ENCODE data around the gene HSPB6.

The HSPB6 gene

GRCh38 chr19:35768082-35768421 lies 11.2 kb upstream of the HSPB6 start:
- no peak overlapping the region for H2AFZ ChIP-seq (ENCODE audit: low read depth, low read length)
- H3K27me3 ChIP-seq (ENCODE audit: insufficient read depth, low read length, poor library complexity) = no peaks in the 10 kb centered on the region
- TF ChIP-seq CTCF (IDR thresholded peaks at IDR 0.05; ENCODE audit: borderline replicate concordance, extremely low read depth, low read length, poor library complexity, severe bottlenecking) (no peak), EZH2 (IDR thresholded peaks at IDR 0.05; ENCODE audit: borderline replicate concordance, low read depth, low read length, severe bottlenecking) (no peak)
- H3K79me2 ChIP-seq (ENCODE audit: insufficient read depth, low read length) = no peaks in the 10 kb centered on the region
- no peak overlapping the region for H3K27ac ChIP-seq (ENCODE audit: low read length)
- no peak overlapping the region for H3K4me2 ChIP-seq (ENCODE audit: insufficient read depth, low read length)
- no peaks in the 10 kb centered on the region for H3K9me3 ChIP-seq (ENCODE audit: insufficient read depth, low read length, severe bottlenecking)
- H3K36me3 ChIP-seq (ENCODE audit: insufficient read depth, low read length) = peaks cover 51% of the 10 kb centered on the region
- no peak for DNase-seq
- ATAC-seq (ENCODE audit: insufficient read depth, low read depth) = no peak
- H3K4me3 ChIP-seq (ENCODE audit: low read depth in 1 of 2, low read length in 2 of 2) = no peak overlapping the region
- peaks cover 13% of the 10 kb centered on the region for H4K20me1 ChIP-seq (ENCODE audit: insufficient read depth, low read length)
- no peaks in the 10 kb centered on the region for H3K4me1 ChIP-seq (ENCODE audit: insufficient read depth, low read length)
- no peak overlapping the region for H3K9ac ChIP-seq (ENCODE audit: low read depth, low read length)

- H3K27ac ChIP-seq (ENCODE audit: low read length) = no peak overlapping the region
- TF ChIP-seq CTCF (IDR thresholded peaks at IDR 0.05; ENCODE audit: borderline replicate concordance, extremely low read depth, low read length, poor library complexity, severe bottlenecking) (no peak), EZH2 (IDR thresholded peaks at IDR 0.05; ENCODE audit: borderline replicate concordance, low read depth, low read length, severe bottlenecking) (no peak)
- peaks cover 51% of the 10 kb centered on the region for H3K36me3 ChIP-seq (ENCODE audit: insufficient read depth, low read length)
- no peaks in the 10 kb centered on the region for H3K27me3 ChIP-seq (ENCODE audit: insufficient read depth, low read length, poor library complexity)
- no peaks in the 10 kb centered on the region for H3K4me1 ChIP-seq (ENCODE audit: insufficient read depth, low read length)
- DNase-seq = no peak
- H3K9me3 ChIP-seq (ENCODE audit: insufficient read depth, low read length, severe bottlenecking) = no peaks in the 10 kb centered on the region
- H3K4me2 ChIP-seq (ENCODE audit: insufficient read depth, low read length) = no peak overlapping the region
- no peak overlapping the region for H2AFZ ChIP-seq (ENCODE audit: low read depth, low read length)
- H3K4me3 ChIP-seq (ENCODE audit: low read depth in 1 of 2, low read length in 2 of 2) = no peak overlapping the region
- peaks cover 13% of the 10 kb centered on the region for H4K20me1 ChIP-seq (ENCODE audit: insufficient read depth, low read length)
- no peak overlapping the region for H3K9ac ChIP-seq (ENCODE audit: low read depth, low read length)
- no peak for ATAC-seq (ENCODE audit: insufficient read depth, low read depth)
- no peaks in the 10 kb centered on the region for H3K79me2 ChIP-seq (ENCODE audit: insufficient read depth, low read length)
Measured at GRCh38 chr19:35767288-35768081, 10.7 kb upstream of the HSPB6 start.

GRCh38 chr19:35766571-35767104 lies 9.8 kb upstream of the HSPB6 start:
- no peak overlapping the region for H3K9ac ChIP-seq (ENCODE audit: low read depth, low read length)
- H3K4me2 ChIP-seq (ENCODE audit: insufficient read depth, low read length) = no peak overlapping the region
- H3K27ac ChIP-seq (ENCODE audit: low read length) = no peak overlapping the region
- no peak for ATAC-seq (ENCODE audit: insufficient read depth, low read depth)
- peaks cover 13% of the 10 kb centered on the region for H4K20me1 ChIP-seq (ENCODE audit: insufficient read depth, low read length)
- H3K9me3 ChIP-seq (ENCODE audit: insufficient read depth, low read length, severe bottlenecking) = no peaks in the 10 kb centered on the region
- H3K79me2 ChIP-seq (ENCODE audit: insufficient read depth, low read length) = no peaks in the 10 kb centered on the region
- H3K4me1 ChIP-seq (ENCODE audit: insufficient read depth, low read length) = no peaks in the 10 kb centered on the region
- no peaks in the 10 kb centered on the region for H3K27me3 ChIP-seq (ENCODE audit: insufficient read depth, low read length, poor library complexity)
- no peak overlapping the region for H2AFZ ChIP-seq (ENCODE audit: low read depth, low read length)
- H3K36me3 ChIP-seq (ENCODE audit: insufficient read depth, low read length) = peaks cover 58% of the 10 kb centered on the region
- TF ChIP-seq CTCF (IDR thresholded peaks at IDR 0.05; ENCODE audit: borderline replicate concordance, extremely low read depth, low read length, poor library complexity, severe bottlenecking) (no peak), EZH2 (IDR thresholded peaks at IDR 0.05; ENCODE audit: borderline replicate concordance, low read depth, low read length, severe bottlenecking) (no peak)
- no peak for DNase-seq
- no peak overlapping the region for H3K4me3 ChIP-seq (ENCODE audit: low read depth in 1 of 2, low read length in 2 of 2)

All from DND-41 (cell line).